22Rv1 (cell line): ENCODE measurements around the gene PML.

Source experiments
- ZFX ChIP-seq: fragments of 450-650 bp; IDR thresholded peaks from 2 replicates; pipeline ENCODE4 v1.6.1; 2017; ENCODE audit warnings: antibody characterized with exemption, borderline replicate concordance
- TF ChIP-seq, protein P1 (sequence below): fragments of 450-650 bp; IDR thresholded peaks from 2 replicates; pipeline ENCODE4 v1.5.1; 2017; ENCODE audit warnings: mild to moderate bottlenecking

DNA sequence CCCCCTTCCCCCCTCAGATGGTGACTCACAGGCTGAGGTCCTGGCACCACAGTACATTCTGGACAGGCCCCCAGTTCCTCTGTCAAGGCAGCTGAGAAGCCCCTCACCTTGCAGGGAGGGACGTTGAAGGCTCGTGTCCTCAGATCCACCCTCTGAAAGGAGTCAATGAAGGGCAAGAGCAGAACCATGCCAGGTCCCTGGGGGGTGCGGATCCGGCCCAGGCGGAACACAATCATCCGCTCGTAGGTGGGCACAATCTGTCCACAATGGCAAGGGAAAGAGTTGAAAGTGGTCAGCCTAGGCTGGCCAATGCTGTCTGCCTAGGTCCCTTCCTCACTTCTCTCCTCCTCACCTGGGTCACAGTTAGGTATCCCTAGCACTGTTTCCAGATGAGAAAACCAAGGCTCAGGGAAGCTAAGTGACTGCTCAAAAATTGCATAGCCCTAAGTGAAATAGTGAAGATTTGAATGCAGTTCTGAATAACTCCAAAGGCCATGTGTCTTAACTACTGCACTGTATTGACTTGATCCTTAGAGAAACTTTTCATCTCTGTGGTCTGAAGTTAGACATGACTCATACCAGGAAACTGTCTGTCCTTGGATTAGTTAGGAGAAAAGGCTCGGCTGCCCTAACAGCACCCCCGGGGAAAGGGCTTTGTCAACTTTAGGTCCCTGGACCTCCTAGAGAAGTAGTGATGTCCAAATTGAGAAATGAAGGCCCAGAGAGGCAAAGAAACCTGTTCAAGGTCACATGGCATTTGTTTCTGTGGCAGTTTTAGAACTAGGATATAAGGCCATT, 5.3 kb upstream of the PML start:
- TF ChIP-seq, protein P1, sequence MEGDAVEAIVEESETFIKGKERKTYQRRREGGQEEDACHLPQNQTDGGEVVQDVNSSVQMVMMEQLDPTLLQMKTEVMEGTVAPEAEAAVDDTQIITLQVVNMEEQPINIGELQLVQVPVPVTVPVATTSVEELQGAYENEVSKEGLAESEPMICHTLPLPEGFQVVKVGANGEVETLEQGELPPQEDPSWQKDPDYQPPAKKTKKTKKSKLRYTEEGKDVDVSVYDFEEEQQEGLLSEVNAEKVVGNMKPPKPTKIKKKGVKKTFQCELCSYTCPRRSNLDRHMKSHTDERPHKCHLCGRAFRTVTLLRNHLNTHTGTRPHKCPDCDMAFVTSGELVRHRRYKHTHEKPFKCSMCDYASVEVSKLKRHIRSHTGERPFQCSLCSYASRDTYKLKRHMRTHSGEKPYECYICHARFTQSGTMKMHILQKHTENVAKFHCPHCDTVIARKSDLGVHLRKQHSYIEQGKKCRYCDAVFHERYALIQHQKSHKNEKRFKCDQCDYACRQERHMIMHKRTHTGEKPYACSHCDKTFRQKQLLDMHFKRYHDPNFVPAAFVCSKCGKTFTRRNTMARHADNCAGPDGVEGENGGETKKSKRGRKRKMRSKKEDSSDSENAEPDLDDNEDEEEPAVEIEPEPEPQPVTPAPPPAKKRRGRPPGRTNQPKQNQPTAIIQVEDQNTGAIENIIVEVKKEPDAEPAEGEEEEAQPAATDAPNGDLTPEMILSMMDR = no peak
- no peak for TF ChIP-seq ZFX
